HepG2 (cell line): ENCODE measurements around the gene PARK7.

Source experiments
- ARHGAP35 ChIP-seq: sonication (generic); formaldehyde crosslinking; IDR thresholded peaks from 2 replicates; pipeline ENCODE4 v1.9.0; 2022; ENCODE audit warnings: mild to moderate bottlenecking, inconsistent platforms, moderate library complexity, missing genetic modification reagents, borderline replicate concordance
- CTCF ChIP-seq: sonication (generic); formaldehyde crosslinking; IDR thresholded peaks from 2 replicates; pipeline ENCODE4 v1.5.0; 2020; ENCODE audit warnings: mild to moderate bottlenecking, missing genetic modification reagents, moderate library complexity
- FOXK1 ChIP-seq: sonication (generic); formaldehyde crosslinking; IDR thresholded peaks from 2 replicates; pipeline ENCODE4 v1.4.0; 2020; ENCODE audit warnings: low read depth, missing genetic modification reagents, borderline replicate concordance
- HMGXB4 ChIP-seq, 2 experiments: sonication (generic) in 1 of 2; formaldehyde crosslinking in 1 of 2; IDR thresholded peaks; 2 replicates each; pipeline versions ENCODE4 v1.4.0 to v1.6.1; 2018 to 2020; ENCODE audit warnings: missing genetic modification reagents in 2 of 2, borderline replicate concordance in 1 of 2, low read depth in 1 of 2, mild to moderate bottlenecking in 1 of 2, missing biosample characterization in 1 of 2
- NFKB2 ChIP-seq: sonication (generic); formaldehyde crosslinking; IDR thresholded peaks from 2 replicates; pipeline ENCODE4 v1.4.0; 2020; ENCODE audit warnings: missing genetic modification reagents, borderline replicate concordance
- NR2F6 ChIP-seq, 2 experiments: IDR thresholded peaks; 2 replicates each; pipeline ENCODE4 v1.6.1; 2016; ENCODE audit warnings: antibody characterized with exemption in 1 of 2, mild to moderate bottlenecking in 1 of 2
- POLR2A ChIP-seq, 2 experiments: IDR thresholded peaks; 2 replicates each; pipeline ENCODE4 v1.6.1; 2011; ENCODE audit warnings: low read depth in 2 of 2, low read length in 2 of 2, mild to moderate bottlenecking in 1 of 2, moderate library complexity in 1 of 2; ENCODE audit not compliant: insufficient read depth in 1 of 2
- POLR2AphosphoS5 ChIP-seq: IDR thresholded peaks from 2 replicates; pipeline ENCODE4 v1.6.1; 2012; ENCODE audit warnings: low read depth, low read length
- RARG ChIP-seq: sonication (generic); formaldehyde crosslinking; IDR thresholded peaks from 2 replicates; pipeline ENCODE4 v1.4.0; 2020; ENCODE audit warnings: low read depth, mild to moderate bottlenecking, missing genetic modification reagents
- RELA ChIP-seq: sonication (generic); formaldehyde crosslinking; IDR thresholded peaks from 2 replicates; pipeline ENCODE4 v1.4.0; 2020; ENCODE audit warnings: missing genetic modification reagents
- ZSCAN5A ChIP-seq: sonication (generic); formaldehyde crosslinking; IDR thresholded peaks from 2 replicates; pipeline ENCODE4 v1.8.0; 2022; ENCODE audit warnings: mild to moderate bottlenecking, missing genetic modification reagents, borderline replicate concordance

GRCh38 chr1:7954683-7955082, 6.8 kb upstream of the PARK7 start:
- TF ChIP-seq CTCF (CRISPR knock-in tag) (no peak), NR2F6 (IDR thresholded peaks at IDR 0.05) (no peak), NR2F6 (CRISPR knock-in tag; IDR thresholded peaks at IDR 0.05) (no peak), FOXK1 (CRISPR knock-in tag) (no peak), ARHGAP35 (CRISPR knock-in tag) (no peak), NFKB2 (CRISPR knock-in tag) (no peak), HMGXB4 (CRISPR knock-in tag; IDR thresholded peaks at IDR 0.05; ENCODE audit: borderline replicate concordance in 1 of 2, low read depth in 1 of 2) (no peak), RELA (CRISPR knock-in tag) (no peak), POLR2A (IDR thresholded peaks at IDR 0.05; ENCODE audit: insufficient read depth in 1 of 2, low read depth in 2 of 2, low read length in 2 of 2) (no peak), RARG (CRISPR knock-in tag) (no peak), ZSCAN5A (CRISPR knock-in tag) (no peak), POLR2AphosphoS5 (no peak)
